Measurements from ENCODE around the gene BCL7B.

Gene BCL7B

DNA sequence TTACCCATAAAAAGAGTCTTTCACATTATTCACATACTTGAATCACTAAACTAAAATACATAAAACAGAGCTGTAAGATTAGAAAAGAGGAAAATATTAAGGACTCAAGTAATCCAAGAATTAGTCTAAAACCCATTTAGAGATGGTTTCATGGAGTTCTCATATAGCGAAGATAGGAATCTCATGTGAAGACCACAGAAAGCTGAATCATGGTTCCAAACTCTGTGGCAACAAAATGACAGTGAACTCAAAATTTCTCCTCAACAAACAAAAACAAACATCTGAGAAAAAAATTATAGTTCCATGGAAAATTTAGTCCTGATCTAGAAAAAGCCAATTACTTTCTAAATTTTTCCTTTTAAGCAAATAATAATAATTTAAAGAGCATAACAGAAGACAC, 70.0 kb downstream of the BCL7B start:
- DNase-seq, result no peak

Measured in CD4-positive, alpha-beta T cell treated with Interleukin-6 for 4 hours (primary cell).